DMS53 (cell line): ENCODE results near the gene SIX6.
A peak's percentile ranks its signal among the peaks of the same experiment; 100 is the strongest.
"Not testable (repeated sequence)": the region's sequence is repeated elsewhere in the genome, so short reads cannot be mapped to it uniquely, and the experiment has no call there.

ENCODE experiments used
- DNase-seq: peaks from one replicate; lab custom pipeline; 2025; lab: John Stamatoyannopoulos, UW

Gene SIX6

DNA sequence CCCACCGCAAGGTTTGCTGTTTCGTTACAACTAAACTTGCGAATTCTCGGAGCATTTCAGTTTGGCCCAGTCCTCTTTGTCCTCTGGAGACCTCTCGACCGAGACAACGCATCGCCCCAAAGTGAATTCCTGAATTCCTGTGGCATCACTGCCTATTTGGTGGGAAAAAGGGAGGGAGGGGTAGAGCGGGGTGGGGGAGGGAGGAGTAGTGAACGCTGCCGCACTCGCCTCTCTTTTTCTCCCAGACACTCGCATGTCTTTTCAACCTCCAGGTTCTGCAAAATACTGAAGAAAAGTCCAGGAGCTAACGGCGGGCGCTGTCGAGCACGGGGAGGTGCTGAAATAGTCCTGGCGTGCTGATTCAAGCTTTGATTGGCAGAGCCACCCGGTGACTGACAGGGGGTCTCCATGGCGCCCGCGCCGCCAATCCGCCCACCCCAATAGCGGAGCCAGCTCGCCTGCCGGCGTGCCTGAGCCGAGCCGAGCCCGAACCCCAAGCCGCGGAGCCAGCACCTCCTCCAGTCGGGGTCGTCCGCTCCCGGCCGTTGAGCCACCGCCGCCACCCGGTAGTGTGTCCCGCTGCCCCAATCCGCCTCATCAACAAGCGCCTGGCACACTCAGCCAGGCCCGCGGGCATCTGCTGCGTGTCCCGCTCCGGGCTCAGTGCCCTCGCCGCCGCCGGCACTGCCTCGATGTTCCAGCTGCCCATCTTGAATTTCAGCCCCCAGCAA lies at the start of gene SIX6:
Gene SIX6, plus strand, starts transcription at position 440 of the 731 bp plus-strand sequence. Its CDS starts 253 bp downstream, at position 693.
- peak; percentile 58 for DNase-seq

DNA sequence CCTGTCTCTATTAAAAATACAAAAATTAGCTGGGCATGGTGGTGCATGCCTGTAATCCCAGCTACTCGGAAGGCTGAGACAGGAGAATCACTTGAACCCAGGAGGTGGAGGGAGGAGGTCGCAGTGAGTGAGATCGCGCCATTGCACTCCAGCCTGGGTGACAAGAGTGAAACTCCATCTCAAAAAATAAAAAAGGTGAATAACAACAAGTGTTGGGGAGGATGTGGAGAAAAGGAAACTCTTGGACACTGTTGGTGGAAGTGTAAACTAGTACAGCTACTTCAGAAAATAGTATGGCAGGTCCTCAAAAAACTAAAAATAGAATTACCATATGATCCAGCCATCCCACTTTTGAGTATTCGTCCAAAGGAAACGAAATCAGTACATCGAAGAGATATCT lies 28.7 kb upstream of the SIX6 start:
- DNase-seq, result not testable (repeated sequence)

DNA sequence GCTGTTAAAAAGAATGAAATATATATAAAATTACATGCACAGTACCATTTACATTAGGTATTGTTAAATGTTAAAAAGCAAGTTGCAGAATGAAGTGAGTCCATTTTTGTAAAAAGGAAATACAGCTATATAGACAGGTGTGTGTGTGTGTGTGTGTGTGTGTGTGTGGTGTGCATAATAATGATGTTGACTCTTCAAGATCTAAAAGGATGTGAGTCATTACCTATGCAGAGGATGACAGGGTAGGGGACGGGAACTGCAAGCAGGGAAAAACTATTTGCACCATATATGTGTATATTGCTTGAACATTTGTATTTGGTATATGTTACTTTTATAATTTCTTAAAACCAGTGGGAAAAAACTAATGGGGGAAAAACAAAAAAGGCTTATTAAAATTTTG lies 26.2 kb upstream of the SIX6 start:
- DNase-seq, result peak; percentile 88

- peak; percentile 48 for DNase-seq
Measured at GRCh38 chr14:60485057-60485597, 23.8 kb upstream of the SIX6 start.

DNA sequence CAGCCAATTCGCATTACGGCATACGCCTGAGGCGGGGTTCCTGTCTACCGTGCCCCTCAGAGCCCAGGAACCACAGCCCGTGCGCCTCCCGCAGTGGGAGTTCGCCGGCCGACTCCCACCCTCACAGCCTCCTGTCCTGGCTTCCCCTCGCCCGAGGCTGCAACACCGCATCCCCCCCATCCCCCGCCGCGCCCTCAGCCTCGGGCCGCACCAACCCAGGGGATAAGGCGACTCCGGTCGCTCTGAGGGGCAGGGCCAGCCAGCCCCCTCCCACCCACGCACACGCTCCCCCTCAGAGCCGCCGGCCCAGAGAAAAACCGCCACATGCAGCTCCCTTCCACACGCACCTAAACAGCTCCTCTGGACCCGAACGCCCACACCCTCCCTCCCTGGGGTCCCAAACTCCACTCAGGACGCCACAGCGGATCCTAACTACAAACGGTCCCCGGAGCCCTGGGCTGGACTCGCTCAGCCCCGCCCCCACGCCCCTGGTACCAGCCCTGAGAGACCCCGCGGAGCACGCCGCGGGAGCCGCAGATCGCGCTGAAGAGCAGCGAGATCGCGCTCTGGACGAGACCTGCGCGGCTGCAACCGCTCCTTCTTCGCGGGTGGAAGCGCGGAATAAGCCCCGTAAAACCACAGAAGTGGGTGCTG lies 23.2 kb upstream of the SIX6 start, which contains the start of gene C14orf39:
Gene C14orf39, minus strand, starts transcription at position 466 of the 654 bp plus-strand sequence. CDS start 985 bp downstream, outside the sequence.
- peak; percentile 85 for DNase-seq

DNA sequence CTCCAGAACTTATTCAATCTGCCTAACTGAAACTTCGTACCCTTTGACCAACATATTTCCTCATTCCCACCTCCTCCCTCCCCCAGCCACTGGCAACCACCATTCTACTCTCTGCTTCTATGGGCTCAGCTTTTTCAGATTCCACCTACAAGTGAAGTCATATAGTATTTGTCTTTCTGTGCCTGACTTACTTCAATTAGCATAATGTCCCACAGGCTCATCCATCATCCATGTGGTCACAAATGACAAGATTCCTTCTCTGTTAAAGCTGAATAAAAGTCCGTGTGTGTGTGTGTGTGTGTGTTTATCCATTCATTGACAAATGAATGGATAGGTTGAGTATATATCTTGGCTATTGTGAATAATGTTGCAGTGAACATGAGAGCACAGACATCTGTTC lies 21.7 kb upstream of the SIX6 start:
- DNase-seq, result no peak

GRCh38 chr14:60488175-60488574 lies 20.8 kb upstream of the SIX6 start:
- DNase-seq, result peak; percentile 27

DNA sequence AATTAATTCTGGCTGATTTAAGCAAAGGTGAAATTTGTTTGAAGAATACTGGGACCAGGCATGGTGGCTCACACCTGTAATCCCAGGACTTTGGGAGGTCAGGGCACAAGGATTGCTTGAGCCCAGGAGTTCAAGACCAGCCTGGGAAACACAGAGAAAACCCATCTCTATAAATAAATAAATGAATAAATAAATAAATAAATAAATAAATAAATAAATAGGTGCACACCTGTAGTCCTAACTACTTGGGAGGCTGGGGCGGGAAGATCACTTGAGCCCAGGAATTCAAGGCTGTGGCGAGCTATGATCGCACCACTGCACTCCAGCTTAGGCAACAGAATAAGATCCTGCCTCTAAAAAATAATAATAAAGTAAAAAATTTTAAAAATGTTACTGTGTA lies 18.7 kb upstream of the SIX6 start:
- DNase-seq, result no peak

- no peak for DNase-seq
Measured at GRCh38 chr14:60495946-60496345, 13.0 kb upstream of the SIX6 start.

DNA sequence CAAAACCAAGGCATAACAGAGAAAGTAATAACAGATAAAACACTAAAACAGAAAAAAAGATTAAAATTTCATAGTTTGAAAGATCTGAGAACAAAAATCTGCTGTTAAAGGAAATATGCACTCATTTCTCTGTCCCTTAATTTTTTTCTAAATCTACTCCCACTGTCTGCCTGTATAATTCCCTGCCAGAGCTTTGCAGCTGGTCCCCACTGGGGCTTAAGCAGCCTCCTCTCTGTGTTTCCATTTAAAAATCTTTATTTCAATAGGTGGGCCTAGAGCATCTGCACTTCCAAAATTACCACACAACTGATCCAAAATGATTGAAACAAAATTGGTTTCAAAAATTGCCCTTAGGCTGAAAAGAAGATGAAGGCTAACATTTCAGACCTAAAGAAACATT lies 6.4 kb upstream of the SIX6 start:
- DNase-seq, result no peak

GRCh38 chr14:60505448-60505847 lies 3.5 kb upstream of the SIX6 start:
- DNase-seq, result no peak

DNA sequence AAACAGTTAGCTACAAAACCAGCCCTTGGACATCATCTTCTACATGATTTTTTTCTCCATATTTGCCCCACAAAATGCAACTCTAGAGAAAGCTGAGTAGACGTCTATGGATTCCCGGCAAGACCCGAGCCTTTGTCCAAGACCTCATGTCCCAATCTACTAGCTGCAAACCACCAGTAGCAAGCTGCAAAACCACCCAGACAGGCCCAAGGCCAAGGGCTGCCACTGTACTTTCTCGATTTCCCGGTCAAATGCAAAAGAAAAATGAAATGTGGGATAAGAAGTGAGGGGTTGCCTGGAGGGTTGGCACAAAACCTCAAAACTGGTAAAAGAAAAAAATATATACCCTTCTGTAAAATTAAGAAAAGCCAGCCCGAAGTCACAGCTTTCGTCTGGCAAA lies 2.9 kb upstream of the SIX6 start:
- no peak for DNase-seq

DNA sequence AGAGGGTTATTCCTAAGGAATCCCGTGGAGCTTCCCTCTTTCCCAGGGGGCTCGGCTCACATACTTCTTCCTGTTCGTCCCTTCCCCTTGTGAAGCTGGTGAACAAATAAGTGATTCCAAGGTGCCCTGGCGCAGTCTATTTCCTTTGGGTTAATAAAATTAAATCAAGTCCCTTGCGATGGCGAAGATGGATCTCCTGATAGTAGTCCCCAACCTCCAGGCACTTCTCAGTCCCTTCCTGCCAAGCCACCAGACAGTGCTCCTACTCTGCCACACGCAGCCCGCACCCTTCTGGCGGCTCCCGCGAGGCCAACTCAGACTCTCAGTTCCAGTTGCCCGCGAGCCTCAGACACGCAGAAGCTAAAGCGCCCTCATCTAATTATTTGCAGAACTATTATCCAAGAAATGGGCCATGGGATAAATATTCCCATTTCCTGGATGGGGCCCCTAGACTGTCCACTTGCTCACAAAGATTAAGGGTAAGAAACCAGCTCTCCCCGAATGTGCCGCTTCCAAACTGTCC lies 2.4 kb upstream of the SIX6 start:
- no peak for DNase-seq

- no peak for DNase-seq
Measured at GRCh38 chr14:60506985-60507829, 1.7 kb upstream of the SIX6 start.

DNA sequence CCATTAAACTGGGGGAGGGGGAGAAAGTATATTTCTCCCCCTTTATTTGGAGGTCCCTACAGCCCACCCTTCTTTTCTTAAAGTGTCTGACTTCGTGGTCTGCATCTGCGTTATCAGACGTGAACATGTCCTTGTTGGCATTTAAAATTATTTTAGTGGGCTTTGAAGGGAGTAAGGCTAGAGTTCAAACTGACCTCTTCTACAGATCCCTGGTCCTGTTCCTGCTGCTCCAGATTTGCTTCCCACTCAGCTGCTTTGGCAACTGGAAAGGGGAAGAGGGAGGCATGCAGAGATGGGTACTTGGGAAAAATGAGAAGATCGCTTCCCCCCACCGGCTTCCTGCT lies 611 bp upstream of the SIX6 start:
- no peak for DNase-seq

DNA sequence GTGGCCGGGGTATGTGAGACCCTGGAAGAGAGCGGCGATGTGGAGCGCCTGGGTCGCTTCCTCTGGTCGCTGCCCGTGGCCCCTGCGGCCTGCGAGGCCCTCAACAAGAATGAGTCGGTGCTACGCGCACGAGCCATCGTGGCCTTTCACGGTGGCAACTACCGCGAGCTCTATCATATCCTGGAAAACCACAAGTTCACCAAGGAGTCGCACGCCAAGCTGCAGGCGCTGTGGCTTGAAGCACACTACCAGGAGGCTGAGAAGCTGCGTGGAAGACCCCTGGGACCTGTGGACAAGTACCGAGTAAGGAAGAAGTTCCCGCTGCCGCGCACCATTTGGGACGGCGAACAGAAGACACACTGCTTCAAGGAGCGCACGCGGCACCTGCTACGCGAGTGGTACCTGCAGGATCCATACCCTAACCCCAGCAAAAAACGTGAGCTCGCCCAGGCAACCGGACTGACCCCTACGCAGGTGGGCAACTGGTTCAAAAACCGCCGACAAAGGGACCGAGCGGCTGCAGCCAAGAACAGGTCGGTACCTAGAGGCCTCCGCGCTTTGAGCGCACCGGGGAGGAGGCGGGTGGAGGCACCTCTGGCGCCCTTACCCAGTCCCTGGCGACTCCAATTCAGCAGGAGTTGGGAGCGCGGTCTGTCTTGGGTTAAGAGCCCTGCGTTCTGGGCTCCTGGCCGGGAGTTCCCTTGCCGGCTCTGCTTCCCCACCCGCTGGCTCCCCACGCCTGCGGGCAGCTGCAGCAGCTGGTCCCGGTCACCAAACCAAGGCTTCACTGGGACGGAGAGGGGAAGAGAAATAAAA lies 700 bp downstream of the SIX6 start:
- peak; percentile 53 for DNase-seq

DNA sequence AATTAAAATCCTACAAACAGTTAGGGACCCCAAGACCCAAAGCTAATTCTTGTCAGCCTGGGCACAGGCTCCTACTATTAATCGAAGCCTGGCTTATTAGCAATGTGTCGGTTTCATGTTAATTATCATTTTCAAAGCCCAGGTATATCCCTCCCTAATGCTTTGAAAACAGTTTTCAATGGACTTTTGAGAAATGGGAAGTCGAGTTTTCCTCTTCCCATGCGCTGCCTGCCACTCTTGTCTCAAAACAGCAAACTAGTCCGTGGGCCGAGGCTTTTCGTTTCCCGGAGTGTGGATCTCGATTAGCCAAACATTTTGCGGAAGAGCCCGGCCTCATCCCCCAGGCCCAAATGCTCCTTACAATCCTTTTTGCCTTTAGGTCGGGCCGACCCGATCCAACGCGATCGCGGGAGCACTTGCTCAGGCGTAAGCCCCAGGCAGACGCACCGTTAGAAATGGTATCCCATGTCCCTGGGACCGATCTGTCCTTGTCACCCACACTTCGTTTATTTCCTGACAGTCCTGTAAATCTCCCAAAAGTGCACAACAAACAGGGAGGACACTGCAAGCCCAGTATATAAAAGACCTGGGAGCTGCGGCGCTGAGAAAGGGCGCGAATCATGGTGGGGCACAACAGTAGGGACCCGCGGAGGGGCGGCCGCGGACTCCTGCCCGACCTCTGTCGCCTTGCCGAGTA lies 1.5 kb downstream of the SIX6 start:
- no peak for DNase-seq

DNA sequence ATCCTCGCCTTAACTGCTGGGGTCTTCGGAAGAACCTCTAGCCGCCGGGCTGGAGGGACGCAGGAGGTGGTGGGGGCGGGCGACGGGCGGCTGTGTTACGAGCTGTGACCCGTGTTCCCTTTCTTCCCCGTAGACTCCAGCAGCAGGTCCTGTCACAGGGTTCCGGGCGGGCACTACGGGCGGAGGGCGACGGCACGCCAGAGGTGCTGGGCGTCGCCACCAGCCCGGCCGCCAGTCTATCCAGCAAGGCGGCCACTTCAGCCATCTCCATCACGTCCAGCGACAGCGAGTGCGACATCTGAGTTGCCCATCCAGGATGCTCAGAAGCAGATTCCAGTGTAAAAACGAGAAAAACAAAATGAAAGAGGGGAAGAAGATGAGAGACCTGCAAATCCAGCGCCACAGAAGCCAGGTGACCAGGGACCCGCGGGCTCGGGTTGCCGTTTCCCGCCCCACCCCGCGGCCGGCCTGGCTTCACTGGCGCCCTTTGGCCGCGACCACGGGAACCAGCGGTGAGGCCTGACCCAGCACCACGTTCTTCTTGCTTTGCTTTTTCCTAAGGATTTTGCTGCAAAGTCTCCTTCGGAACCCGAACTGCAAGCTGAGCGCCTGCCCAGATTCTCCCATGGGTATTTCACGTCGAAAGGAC lies 2.1 kb downstream of the SIX6 start:
- no peak for DNase-seq

- no peak for DNase-seq
Measured at GRCh38 chr14:60512126-60512525, 3.2 kb downstream of the SIX6 start.

- DNase-seq, result no peak
Measured at GRCh38 chr14:60512973-60513571, 4.1 kb downstream of the SIX6 start.
